ENCODE measurements around the gene ARIH1.
A peak's percentile ranks its signal among the peaks of the same experiment; 100 is the strongest.
"Not testable (repeated sequence)": the region's sequence is repeated elsewhere in the genome, so short reads cannot be mapped to it uniquely, and the experiment has no call there.

ARIH1 gene

GRCh38 chr15:72540606-72541237 lies 66.6 kb downstream of the ARIH1 start:
- DNase-seq, result no peak

DNA sequence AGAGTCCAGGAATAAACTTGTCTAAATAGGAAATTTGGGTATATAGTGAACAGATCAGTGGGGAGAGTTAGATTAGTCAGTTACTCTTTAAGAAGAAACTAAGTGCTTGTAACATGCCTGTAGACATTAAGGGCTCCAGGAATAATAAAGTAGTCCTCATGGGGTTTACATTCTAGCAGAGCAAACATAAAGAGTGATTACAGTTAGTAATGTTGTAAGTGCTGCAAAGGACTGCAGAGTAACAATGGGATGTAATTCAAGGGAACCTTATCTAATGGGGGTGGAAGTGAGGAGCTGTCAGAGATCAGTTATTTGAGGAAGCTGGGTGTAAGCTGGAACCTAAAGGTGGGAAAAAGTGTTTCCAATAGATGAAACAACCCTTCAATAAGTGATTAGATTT lies 67.5 kb downstream of the ARIH1 start:
- DNase-seq, result no peak

GRCh38 chr15:72545156-72545555 lies 71.0 kb downstream of the ARIH1 start:
- no peak for DNase-seq

DNA sequence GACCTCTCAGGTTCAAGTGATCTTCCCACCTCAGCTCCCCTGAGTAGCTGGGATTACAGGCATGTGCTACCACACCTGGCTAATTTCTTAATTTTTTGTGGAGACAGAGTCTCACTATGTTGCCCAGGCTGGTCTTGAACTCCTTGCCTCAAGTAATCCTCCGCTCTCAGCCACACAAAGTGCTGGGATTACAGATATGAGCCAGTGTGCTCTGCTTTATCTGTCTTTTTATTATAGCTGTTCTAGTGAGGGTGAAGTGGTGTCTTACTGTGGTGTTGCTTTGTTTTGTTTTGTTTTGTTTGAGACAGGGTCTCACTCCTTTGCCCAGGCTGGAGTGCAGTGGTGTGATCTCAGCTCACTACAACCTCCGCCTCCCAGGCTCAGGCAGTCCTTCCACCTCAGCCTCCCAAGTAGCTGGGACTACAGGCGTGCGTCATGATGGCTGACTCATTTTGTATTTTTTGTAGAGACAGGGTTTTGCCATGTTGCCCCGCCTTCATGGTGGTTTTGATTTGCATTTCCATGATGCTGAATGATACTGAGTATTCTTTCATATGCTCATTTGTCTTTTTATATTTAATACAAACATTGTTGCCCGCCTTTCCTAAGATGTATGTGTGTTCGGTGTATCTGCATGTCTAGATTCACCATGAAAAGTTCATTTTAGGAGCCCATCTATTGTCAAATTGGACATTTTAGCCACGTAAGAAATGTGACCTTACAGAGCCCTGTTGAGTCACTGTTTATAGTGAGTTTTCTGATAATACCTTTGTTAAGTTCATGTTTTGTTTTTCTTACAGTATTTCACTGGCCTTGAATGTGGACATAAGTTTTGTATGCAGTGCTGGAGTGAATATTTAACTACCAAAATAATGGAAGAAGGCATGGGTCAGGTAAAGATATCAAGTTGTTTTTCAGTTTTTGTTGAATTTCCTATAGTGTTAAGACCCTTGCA lies 80.6 kb downstream of the ARIH1 start:
- DNase-seq, result no peak

GRCh38 chr15:72559781-72560180 lies 85.7 kb downstream of the ARIH1 start:
- no peak for DNase-seq

DNA sequence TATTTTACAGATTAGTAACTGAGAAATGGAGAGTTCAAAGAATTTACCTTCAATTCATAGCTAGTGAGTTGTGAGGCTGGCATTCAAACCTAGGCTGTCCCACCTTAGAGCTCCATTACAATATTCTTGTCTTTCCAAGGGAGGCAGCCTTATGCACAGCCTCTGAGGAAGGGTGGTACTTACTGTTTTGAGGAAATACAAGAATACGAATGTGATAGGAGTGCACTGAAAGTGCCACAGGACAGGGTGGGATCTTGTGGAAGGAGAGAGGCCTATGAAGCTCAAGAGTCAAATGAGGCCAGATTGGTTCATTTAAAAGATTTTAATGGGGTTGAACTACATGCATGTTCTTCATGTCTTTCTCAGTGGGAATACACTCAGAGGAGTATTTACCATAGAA lies 86.3 kb downstream of the ARIH1 start:
- no peak for DNase-seq

GRCh38 chr15:72562386-72562785 lies 88.3 kb downstream of the ARIH1 start:
- no peak for DNase-seq

DNA sequence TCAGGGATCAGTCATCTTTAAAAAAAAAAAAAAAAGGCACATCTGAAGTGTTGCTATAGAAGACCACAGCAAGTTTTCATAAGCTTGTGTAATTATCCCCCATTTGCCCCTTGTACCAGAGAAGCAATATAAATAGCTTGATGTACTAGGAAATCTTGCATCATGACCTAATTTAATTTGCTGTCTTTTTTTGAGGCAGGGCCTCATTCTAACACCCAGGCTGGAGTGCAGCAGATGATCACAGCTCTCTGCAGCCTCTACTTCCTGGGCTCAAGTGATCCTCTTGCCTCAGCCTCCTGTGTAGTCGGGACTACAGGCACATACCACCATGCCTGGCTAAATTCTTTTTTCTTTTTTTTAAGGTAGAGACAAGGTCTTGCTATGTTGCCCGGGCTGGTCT lies 88.7 kb downstream of the ARIH1 start:
- DNase-seq, result no peak

DNA sequence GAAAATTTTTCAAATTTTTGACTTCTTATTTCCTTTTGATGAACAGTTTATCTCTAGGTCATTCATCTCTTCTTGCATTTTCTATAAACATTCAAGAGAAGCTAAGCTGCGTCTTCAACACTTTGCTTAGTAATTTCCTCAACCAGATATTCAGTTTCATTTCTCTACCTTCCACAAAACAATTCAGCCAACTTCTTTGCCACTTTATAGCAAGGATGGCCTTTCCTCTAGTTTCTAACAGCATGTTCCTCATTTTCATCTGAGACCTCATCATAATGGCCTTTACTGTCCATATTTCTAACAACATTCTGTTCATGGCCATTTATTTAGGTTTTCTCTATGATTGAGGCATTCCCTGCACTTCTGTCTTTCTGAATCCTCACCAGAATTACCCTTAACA lies 90.0 kb downstream of the ARIH1 start:
- no peak for DNase-seq

DNA sequence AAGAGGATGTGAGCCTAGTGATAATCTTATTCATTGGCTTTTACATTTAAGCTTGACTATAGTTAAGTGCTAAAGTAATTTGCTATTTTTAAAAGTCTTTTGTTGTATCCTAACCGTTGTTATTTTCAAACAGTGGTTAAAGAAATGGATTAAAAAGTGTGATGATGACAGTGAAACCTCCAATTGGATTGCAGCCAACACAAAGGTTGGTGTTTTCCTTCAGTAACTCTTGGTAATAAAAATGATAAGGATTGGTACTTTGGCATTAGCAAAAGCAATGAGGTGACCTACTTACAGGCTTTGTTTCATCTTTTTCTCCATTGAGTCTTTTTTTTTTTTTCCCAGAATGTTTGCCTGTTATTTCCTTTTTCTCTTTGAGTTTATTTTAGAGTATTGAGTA lies 92.8 kb downstream of the ARIH1 start:
- DNase-seq, result no peak

DNA sequence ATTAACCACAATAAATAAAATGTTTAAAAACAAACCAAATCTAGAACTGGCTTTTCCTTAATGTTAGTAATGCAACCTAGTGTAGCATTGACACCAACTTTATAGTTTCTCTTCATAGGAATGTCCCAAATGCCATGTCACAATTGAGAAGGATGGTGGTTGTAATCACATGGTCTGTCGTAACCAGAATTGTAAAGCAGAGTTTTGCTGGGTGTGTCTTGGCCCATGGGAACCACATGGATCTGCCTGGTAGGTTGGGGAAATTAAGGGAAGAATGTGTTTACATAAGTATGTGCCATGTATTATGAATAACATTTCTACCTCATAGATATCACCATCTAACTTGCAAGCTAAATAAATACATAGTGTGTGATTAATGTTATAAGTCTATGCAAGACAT lies 95.9 kb downstream of the ARIH1 start:
- DNase-seq, result no peak

DNA sequence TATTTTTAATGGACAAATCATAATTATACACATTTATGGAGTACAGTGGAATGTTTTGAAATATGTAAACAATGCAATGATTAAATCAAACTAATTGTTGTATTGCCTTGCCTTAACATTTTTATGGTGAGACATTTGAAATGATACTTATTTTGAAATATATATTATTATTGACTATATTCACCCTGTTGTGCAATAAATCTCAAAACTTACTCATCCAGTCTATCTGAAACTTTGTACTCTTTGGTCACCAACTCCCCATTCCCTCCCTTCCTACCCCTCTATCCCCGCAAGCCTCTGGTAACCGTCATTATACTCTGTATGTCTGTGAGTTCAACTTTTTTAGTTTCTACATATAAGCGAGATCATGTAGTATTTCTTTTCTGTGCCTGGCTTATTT lies 105.7 kb downstream of the ARIH1 start:
- DNase-seq, result no peak

DNA sequence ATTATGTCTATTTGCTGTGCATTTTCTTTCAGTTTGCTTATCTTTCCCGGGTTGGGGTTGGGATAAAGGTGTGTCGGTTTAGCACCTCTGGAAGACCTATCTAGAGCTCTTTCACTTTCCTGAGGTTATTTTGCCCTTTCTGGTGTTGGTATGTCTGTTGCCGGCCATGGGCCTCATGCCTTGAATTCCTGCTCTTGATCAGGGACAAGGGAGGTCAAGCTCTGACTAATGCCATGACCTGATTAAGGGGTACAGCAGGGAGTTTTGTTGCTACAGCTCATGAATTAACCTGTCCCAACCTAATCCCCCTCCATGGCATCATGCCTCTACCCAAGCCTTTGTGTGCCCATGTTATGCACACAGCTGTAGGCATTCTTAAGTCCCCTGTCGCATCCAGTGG lies 109.9 kb downstream of the ARIH1 start:
- DNase-seq, result no peak

- DNase-seq, result no peak
Measured at GRCh38 chr15:72585025-72585424, 110.9 kb downstream of the ARIH1 start.

GRCh38 chr15:72585476-72586058 lies 111.4 kb downstream of the ARIH1 start:
- no peak for DNase-seq

DNA sequence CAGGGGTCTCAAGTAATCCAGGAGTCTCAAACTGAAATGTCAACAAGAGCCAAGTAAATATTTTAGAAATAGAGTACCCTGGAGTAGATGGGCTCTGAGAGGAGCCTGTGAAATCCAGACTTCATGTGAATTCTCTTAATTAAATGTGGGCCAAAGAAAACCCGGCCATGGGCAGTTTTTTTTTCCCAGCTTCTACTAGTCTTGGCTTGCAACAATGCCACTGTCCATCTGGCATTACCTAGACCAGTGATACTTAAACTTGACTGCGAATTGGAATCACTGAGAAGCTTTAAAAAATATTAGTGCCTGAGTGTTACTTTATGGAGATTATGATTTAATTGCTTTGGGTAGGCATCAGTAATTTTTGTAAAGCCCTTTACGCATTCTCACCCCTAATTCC lies 114.0 kb downstream of the ARIH1 start:
- DNase-seq, result no peak

GRCh38 chr15:72590427-72590826 lies 116.3 kb downstream of the ARIH1 start:
- DNase-seq, result no peak

GRCh38 chr15:72591361-72591760 lies 117.2 kb downstream of the ARIH1 start:
- DNase-seq, result no peak

DNA sequence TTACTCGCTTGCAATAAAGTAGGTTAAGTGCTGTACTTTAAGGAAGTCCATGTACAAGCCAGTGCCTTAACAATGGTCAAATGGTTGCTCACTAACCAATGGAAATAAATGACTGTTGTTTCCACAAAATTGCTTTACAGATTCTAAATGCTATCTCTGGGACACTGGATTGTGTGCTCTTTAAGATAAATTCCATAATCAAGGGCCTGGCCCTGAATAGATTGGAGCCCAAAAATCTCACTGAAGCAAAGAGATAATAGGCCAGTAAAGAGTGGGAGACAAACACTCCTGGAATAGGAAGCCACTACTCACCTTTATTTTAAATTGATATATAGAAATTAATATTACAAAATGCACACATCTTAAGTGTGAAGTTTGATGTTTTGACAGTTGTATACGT lies 118.0 kb downstream of the ARIH1 start:
- no peak for DNase-seq

- DNase-seq, result no peak
Measured at GRCh38 chr15:72592676-72593075, 118.5 kb downstream of the ARIH1 start.

GRCh38 chr15:72593838-72594237 lies 119.7 kb downstream of the ARIH1 start:
- no peak for DNase-seq

GRCh38 chr15:72599855-72600464 lies 125.8 kb downstream of the ARIH1 start:
- DNase-seq, result peak; percentile 59

- no peak for DNase-seq
Measured at GRCh38 chr15:72604794-72605193, 130.7 kb downstream of the ARIH1 start.

DNA sequence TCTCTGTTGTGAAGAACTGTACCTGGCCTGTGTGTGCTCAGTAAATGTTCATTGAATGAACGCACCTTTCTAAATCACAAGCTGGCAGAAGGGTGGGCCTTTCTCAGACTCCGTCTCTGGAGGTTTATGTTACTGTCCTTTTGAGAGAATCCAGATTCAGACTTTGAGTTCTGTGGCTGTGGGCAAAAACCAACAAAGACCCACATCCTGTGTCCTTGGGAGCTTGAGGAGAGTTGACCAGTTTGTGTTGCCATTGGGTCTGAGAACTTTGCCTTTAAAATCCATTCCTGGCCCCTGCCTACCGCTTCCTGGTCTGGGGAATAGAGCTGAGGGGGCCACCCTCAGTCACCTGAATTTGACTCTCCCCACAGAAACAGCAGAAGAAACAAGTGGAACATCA lies 134.0 kb downstream of the ARIH1 start:
- DNase-seq, result not testable (repeated sequence)
